Right lobe of liver (tissue), 6 donors: Measurements from ENCODE around the gene TCFL5. TPM values are rescaled to one million over a fixed set of nuclear protein-coding genes. Genes with fewer than 3 reads are reported as not detected.

Experiments used
- ATAC-seq, 4 donors: fragments of 200-7000 bp; cut with Tn5 transposase; one replicate each; pipeline ENCODE4 v1.9.1; 2020; ENCODE audit warnings: mild to moderate bottlenecking in 4 of 4, moderate library complexity in 4 of 4
- DNase-seq, 3 donors: peaks; one replicate each; pipeline ENCODE4 v3.0.0-alpha.2; 2020
- H3K27ac ChIP-seq, 3 donors: fragments of 200-600 bp; one replicate each; pipeline ENCODE4 v1.8.0; 2022
- H3K27me3 ChIP-seq, 2 donors: fragments of 200-600 bp; one replicate each; pipeline ENCODE4 v1.8.0; 2022
- H3K36me3 ChIP-seq, 4 donors: fragments of 200-600 bp; sonication (generic) in 1 of 4; one replicate each; pipeline versions ENCODE4 v1.5.1 to v1.8.0; 2017 to 2022; ENCODE audit warnings: control low read depth in 1 of 4
- H3K4me1 ChIP-seq, 4 donors: fragments of 200-600 bp; sonication (generic) in 1 of 4; one replicate each; pipeline versions ENCODE4 v1.5.1 to v1.8.0; 2017 to 2022; ENCODE audit warnings: control low read depth in 1 of 4
- H3K4me3 ChIP-seq, 3 donors: fragments of 200-600 bp; one replicate each; pipeline ENCODE4 v1.8.0; 2022
- H3K9me3 ChIP-seq, 4 donors: fragments of 200-600 bp; sonication (generic) in 1 of 4; one replicate each; pipeline versions ENCODE4 v1.5.1 to v1.8.0; 2017 to 2022; ENCODE audit warnings: control low read depth in 1 of 4
- CTCF ChIP-seq, 4 donors: fragments of 200-600 bp in 3 of 4; fragments of 450-650 bp in 1 of 4; IDR thresholded peaks; one replicate each; pipeline versions ENCODE4 v1.5.1 to v1.8.0; 2016 to 2022; ENCODE audit warnings: antibody characterized with exemption in 4 of 4, mild to moderate bottlenecking in 2 of 4
- POLR2A ChIP-seq: fragments of 450-650 bp; IDR thresholded peaks from one replicate; pipeline ENCODE4 v1.6.1; 2017; ENCODE audit warnings: antibody characterized with exemption, mild to moderate bottlenecking
- WGBS: methylation state at CpG from one replicate; pipeline ENCODE4 v1.1.6; 2018; ENCODE audit warnings: low coverage, low lambda C conversion rate; ENCODE audit not compliant: insufficient coverage; ENCODE audit errors: missing lambda C conversion rate; 5-methylcytosine and 5-hydroxymethylcytosine counted together
- intact Hi-C, 2 donors: fragments of 100-400 bp; cut with DNase I; formaldehyde crosslinking; loops; one replicate each; pipeline versions ENCODE4 v1.11.2 to v1.14.1; 2022
- total RNA-seq, 6 experiments: library from RNA; depleted of rRNA in 2 of 6; stranded (reverse); fragments of >200 nt in 2 of 6; fragmentation: NEBNext Ultra II Directional in 3 of 6; extraction: Animal tissue kit (Norgen Biotek cat#: 25700) in 3 of 6; gene quantifications; one replicate each; pipeline versions ENCODE4 v1.1.0 to v1.2.4, GENCODE V29; 2016 to 2023
- donor health status: DM: no; HTN: yes; CAD: no.
- donor health status: DM: no; HTN: no; CAD: no.
- donor health status: DM: no; HTN: no; CAD: no.
- donor health status: DM: no; HTN: yes; CAD: no.
- donor health status: DM: no; HTN: yes; CAD: no.

Gene TCFL5
- total RNA-seq, 6 experiments from 2014 or later = 2.9 to 5.1 (median 3.9) TPM

DNA sequence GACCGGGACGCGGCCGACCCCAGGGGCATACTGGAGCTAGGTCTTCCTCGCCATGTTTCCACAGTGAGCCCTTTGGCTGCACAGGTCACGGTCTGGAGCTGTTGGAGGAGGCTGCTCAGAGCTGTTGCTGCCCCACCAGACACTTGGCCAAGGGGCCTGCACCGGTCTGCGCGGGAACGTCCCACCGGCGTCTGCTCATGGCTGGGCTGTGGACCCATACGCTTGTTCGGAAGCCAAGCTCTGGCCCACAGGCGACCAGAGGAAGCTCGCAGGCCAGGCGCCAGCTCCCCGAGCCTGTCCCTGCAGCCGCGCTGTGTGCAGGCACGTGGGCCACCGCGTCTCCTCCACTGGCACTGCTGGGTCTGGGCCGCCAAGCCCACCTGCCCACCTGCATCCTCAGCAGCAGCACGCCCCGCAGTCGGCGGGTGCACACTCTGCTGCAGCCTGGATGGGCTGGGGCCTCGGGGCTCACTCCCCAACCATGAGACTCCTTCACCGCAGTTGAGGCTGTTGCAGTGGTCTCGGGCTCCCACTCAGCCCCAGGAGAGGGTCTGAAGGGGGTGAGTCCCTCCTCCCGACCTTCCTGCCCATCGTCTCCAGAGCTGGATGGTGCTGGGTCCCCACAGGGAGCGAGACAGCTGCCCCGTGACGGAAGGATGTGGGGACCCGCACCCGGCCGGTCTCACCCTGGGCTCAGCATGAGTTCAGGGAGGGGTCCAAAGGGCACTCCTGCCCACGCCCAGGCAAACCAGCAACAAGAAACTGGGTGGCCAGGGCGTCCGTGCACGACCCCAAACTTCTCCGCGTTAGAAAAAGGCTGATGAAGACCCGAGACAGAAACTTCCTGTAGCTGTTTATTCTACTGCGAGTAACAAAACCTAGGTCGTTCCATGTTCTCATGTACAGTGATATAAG lies 15.5 kb upstream of the TCFL5 start:
- Histone ChIP-seq H3K9me3 (no peaks in the 10 kb centered on the region), H3K27me3 (no peaks in the 10 kb centered on the region), H3K4me1 (no peaks in the 10 kb centered on the region), H3K4me3 (no peak overlapping the region), H3K27ac (peak overlapping the region in 2 of 3 donors; percentile 23 to 59), H3K36me3 (peaks cover 0 to 15% (median 4%) of the 10 kb centered on the region in 4 donors)
- 40% methylated on average over 9 of the region's 48 CpGs for WGBS
- ATAC-seq (peak; percentile 12 to 40 (median 36)), DNase-seq (peak in 1 of 3 donors; percentile 56)
- TF ChIP-seq CTCF (IDR thresholded peaks at IDR 0.05) = no peak
- TF ChIP-seq POLR2A = no peak
- intact Hi-C loops = loop anchor here in 1 of 2 donors (10.0 kb wide), 1 partner anchor 128 kb away; the partner anchor contains the start of gene BHLHE23

GRCh38 chr20:62876501-62876901 lies 14.9 kb upstream of the TCFL5 start:
- 70% methylated on average over 9 of the region's 13 CpGs for WGBS
- Histone ChIP-seq H3K4me3 (no peak overlapping the region), H3K27me3 (no peaks in the 10 kb centered on the region), H3K27ac (peak overlapping the region in 2 of 3 donors; percentile 23 to 59), H3K36me3 (peaks cover 0 to 10% (median 1%) of the 10 kb centered on the region in 4 donors), H3K9me3 (no peaks in the 10 kb centered on the region), H3K4me1 (peaks cover 0 to 4% (median 0%) of the 10 kb centered on the region in 4 donors)
- peak in 1 of 4 donors; percentile 14 for ATAC-seq
- TF ChIP-seq POLR2A = no peak
- TF ChIP-seq CTCF (IDR thresholded peaks at IDR 0.05) = no peak
- intact Hi-C loops = loop anchor here in 1 of 2 donors (10.0 kb wide), 1 partner anchor 128 kb away; the partner anchor contains the start of gene BHLHE23
- no peak for DNase-seq

GRCh38 chr20:62875419-62876361 lies 14.1 kb upstream of the TCFL5 start:
- DNase-seq (peak in 2 of 3 donors; percentile 76 to 80), ATAC-seq (peak; percentile 75 to 86 (median 78))
- H3K27me3 ChIP-seq = no peaks in the 10 kb centered on the region
- 36% methylated on average over 20 of the region's 34 CpGs for WGBS
- H3K4me1 ChIP-seq = peaks cover 0 to 4% (median 0%) of the 10 kb centered on the region in 4 donors
- H3K9me3 ChIP-seq = no peaks in the 10 kb centered on the region
- intact Hi-C loops = loop anchor here in 1 of 2 donors (10.0 kb wide), 1 partner anchor 129 kb away; the partner anchor contains the start of gene BHLHE23
- H3K36me3 ChIP-seq = peaks cover 0 to 3% (median 0%) of the 10 kb centered on the region in 4 donors
- TF ChIP-seq POLR2A = no peak
- TF ChIP-seq CTCF (IDR thresholded peaks at IDR 0.05) = peak; percentile 18 to 41 (median 28)
- H3K4me3 ChIP-seq = no peak overlapping the region
- peak overlapping the region; percentile 23 to 59 (median 31) for H3K27ac ChIP-seq

GRCh38 chr20:62874964-62875344 lies 13.3 kb upstream of the TCFL5 start:
- H3K27me3 ChIP-seq = no peaks in the 10 kb centered on the region
- H3K9me3 ChIP-seq = no peaks in the 10 kb centered on the region
- peaks cover 0 to 4% (median 0%) of the 10 kb centered on the region in 4 donors for H3K4me1 ChIP-seq
- H3K27ac ChIP-seq = no peak overlapping the region
- TF ChIP-seq CTCF (IDR thresholded peaks at IDR 0.05) (no peak), POLR2A (no peak)
- no peaks in the 10 kb centered on the region for H3K36me3 ChIP-seq
- H3K4me3 ChIP-seq = no peak overlapping the region
- WGBS = 47% methylated on average over 3 of the region's 14 CpGs
- intact Hi-C loops = loop anchor here in 1 of 2 donors (10.0 kb wide), 1 partner anchor 130 kb away; the partner anchor contains the start of gene BHLHE23
- ATAC-seq (no peak), DNase-seq (no peak)
